Left renal pelvis (tissue), 4 donors: ENCODE data around the gene CATSPER3. TPM values are rescaled to one million over a fixed set of nuclear protein-coding genes. Genes with fewer than 3 reads are reported as not detected.

Experiments
- DNase-seq, 4 donors: peaks; one replicate each; pipeline ENCODE4 v3.0.0-alpha.2; 2013; ENCODE audit warnings: low read depth in 4 of 4, low spot score in 3 of 4
- polyA plus RNA-seq, 4 donors: library from polyadenylated mRNA; unstranded; fragments of 120-200 nt; gene quantifications; one replicate each; pipeline ENCODE4 v1.2.1, GENCODE V29; 2013; ENCODE audit not compliant: insufficient read length in 4 of 4

The CATSPER3 gene
- polyA plus RNA-seq, 4 donors: 0.67 to 1.8 (median 1.2) TPM

DNA sequence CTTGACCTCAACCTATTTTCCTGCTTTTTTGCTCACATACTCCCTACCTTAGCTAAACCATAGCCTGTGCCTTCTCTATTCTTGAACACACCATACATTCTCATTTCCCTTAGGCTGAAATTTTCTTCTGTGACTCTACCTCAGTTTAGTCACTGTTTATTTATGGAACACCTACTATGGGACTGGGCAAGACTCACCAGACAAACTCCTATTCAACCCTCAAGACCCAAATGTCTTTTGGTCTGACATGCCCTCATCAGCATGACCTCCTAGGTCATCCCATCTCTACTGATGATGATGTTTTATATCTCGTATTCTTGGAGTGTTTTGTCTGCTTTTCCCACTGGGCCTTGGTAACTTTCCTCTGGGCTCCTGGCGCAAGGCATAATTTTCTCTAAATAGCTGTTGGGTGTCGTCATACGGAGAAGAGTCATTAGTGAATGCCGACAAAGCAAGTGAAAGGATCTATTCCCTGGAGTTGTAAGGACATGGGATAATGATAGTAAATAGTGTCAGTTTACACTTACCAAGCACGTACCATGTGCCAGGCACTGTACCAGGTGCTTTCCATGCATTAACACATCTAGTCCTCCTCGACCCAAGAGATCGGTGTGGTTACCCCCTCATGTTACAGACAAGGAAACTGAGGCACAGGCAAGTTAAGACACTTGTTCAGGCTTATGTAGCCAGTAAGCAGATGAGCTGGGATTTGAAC lies 88.8 kb downstream of the CATSPER3 start:
- no peak for DNase-seq

DNA sequence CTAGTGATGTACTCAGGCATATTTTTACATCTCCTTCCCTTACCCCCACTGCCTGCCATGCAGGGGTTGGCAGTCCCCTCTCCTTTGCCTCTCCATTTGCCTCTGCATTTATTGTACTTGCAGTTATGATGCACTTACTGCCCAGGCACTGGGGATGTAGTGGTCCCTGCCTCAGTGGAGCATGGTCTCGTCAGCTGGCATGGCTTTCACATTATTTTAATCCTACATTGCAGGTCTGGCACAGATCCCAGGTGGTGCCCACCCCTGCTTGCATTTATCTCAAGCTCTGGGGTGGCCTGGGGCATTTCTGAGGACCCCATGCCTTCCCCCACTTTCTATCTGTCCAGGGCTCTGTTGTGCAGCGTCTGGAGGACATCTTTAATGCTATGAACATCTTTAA lies 89.5 kb downstream of the CATSPER3 start:
- no peak for DNase-seq

DNA sequence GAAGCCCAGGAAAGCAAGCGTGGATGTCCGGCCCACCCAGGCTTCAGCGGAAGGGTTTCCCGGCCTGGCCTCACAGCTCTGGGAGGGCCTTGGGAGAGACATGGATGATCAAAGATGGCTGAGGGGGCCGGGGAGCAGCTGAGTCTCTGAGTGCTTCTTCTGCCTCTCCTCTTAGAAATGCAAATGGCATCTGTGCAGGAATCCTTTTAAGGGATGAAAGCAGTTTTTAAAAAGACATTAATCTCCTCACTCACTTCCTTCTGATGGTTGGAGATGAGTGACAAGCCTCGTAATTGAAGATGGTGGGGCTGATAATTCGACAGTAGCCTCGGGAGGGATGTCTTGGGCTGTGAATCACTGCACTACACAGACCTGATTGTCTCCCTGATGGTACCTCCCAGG lies 90.6 kb downstream of the CATSPER3 start:
- DNase-seq: no peak

DNA sequence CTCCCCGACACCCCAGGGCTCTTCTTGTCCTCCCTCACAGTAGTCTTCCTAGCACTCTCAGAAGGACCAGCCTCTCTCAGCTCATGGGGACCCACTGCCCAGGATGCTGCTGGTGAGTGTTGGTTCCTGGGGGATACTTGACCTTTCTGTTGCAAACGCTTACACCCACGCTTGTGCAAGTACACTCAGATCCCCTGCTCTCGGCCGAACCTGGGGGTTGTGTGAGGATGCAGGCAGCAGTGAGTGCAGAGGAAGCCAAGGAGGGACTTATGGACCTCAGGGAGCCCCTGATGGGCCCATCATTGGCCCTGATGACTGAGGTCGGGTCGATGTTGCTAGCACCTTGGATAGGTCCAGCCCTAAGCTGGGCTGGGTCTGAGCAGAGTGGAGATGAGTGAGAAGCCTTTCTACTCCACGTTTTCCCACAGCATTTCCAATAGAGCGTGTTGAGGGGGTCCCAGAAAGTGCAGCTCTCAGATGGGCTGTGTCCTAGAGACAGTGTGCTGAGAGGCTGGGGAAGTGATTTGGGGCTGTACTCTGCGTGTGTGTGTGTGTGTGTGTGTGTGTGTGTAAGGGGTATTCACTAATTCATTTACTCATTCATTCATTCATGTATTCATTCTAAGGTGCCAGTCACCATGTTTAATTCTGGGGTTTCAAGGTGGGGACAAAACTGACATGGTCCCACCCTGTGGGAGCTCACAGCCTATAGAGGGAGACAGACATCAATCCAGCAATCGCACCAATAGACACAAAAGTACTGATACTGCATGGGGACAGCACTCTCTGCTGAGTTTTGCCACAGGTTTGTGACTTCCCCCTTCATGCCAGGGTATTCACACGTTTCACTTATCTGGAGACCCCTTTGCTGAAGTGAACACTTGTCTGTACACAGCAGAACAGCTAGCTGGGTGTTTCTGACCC lies 91.6 kb downstream of the CATSPER3 start:
- DNase-seq: no peak

DNA sequence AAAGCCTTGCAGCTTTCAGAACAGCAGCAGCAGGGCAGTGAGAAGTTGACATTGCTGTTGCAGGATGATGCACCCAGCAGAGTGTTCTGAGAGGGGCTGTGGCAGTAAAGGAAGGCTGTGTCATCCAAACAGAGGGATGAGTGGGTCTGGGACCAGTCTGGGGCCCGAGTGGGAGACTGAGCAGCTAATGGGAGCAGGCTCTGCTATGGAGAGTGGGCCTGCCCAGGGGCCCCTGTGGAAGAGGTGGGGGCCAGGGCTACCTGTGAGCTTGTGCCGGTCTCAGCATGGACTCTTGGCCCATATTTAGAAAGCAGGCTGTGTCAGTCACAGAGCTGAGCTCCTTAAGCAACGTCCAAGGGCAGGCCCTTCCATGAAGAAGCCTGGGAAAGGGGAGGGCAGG lies 92.3 kb downstream of the CATSPER3 start:
- no peak for DNase-seq

DNA sequence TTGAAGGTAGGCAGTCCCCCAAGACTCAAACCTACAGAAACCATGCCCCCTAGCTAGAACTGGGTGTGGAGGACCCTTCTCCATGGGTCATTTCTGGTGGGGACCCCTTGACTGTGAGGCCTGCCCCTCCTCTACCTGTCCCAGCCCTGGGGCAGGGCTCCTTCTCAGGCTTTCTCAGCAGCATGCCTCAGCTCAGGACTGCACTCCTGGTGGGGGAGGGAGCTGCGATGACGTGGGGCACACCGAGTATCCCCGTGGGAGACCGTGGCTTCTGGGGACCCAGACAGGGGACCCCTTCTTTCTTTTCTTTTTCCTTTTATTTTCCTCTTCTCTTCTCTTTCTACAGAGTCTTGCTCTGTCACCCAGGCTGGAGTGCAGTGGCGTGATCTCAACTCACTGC lies 93.3 kb downstream of the CATSPER3 start:
- no peak for DNase-seq

Other genes starting within 250 kb of the CATSPER3 start
- gene CAMLG, start 229.4 kb upstream of the CATSPER3 start, polyA plus RNA-seq: 10 to 100 TPM; 66.7 to 87.5 (median 72.1) TPM
- gene DDX46, start 209.1 kb upstream of the CATSPER3 start, polyA plus RNA-seq: 10 to 100 TPM; 58.6 to 89.5 (median 79.6) TPM
- 100 to 1,000 TPM in 2 of 4 donors, 10 to 100 TPM in 2; 83.2 to 119 (median 101) TPM for gene C5orf24, start 121.9 kb upstream of the CATSPER3 start, polyA plus RNA-seq
- 100 to 1,000 TPM in 2 of 4 donors, 10 to 100 TPM in 2; 80.8 to 140 (median 105) TPM for gene TXNDC15, start 93.5 kb upstream of the CATSPER3 start, polyA plus RNA-seq
- gene PCBD2, start 62.8 kb upstream of the CATSPER3 start, polyA plus RNA-seq: 10 to 100 TPM in 3 of 4 donors, 1 to 10 TPM in 1; 5.7 to 17.1 (median 13.0) TPM
- gene PITX1, start 66.3 kb downstream of the CATSPER3 start, polyA plus RNA-seq: not detected